ENCODE measurements around the gene PARN.
"Not testable (repeated sequence)": the region's sequence is repeated elsewhere in the genome, so short reads cannot be mapped to it uniquely, and the experiment has no call there.

The PARN gene

GRCh38 chr16:14407786-14408399 is 222.2 kb downstream of the PARN start:
- Histone ChIP-seq H3K79me2 (no peaks in the 10 kb centered on the region), H3K9me3 (ENCODE audit: control insufficient read depth, low read length) (no peaks in the 10 kb centered on the region), H3K4me2 (ENCODE audit: low read length) (no peak overlapping the region), H3K27ac (no peak overlapping the region), H3K4me1 (no peaks in the 10 kb centered on the region), H3K27me3 (ENCODE audit: control insufficient read depth, insufficient read depth, low read length) (no peaks in the 10 kb centered on the region), H3K4me3 (ENCODE audit: low read depth, low read length) (no peak overlapping the region), H2AFZ (no peak overlapping the region), H3K9ac (no peak overlapping the region), H3K36me3 (ENCODE audit: control insufficient read depth, insufficient read depth, low read length) (no peaks in the 10 kb centered on the region)
- no peak for TF ChIP-seq CTCF (IDR thresholded peaks at IDR 0.05)

GRCh38 chr16:14405611-14406537 is 224.2 kb downstream of the PARN start:
- H3K9ac ChIP-seq = no peak overlapping the region
- no peak overlapping the region for H3K4me3 ChIP-seq (ENCODE audit: low read depth, low read length)
- no peaks in the 10 kb centered on the region for H3K9me3 ChIP-seq (ENCODE audit: control insufficient read depth, low read length)
- H3K4me1 ChIP-seq = no peaks in the 10 kb centered on the region
- H3K4me2 ChIP-seq (ENCODE audit: low read length) = no peak overlapping the region
- no peak overlapping the region for H2AFZ ChIP-seq
- H3K36me3 ChIP-seq (ENCODE audit: control insufficient read depth, insufficient read depth, low read length) = no peaks in the 10 kb centered on the region
- no peak for TF ChIP-seq CTCF (IDR thresholded peaks at IDR 0.05)
- no peaks in the 10 kb centered on the region for H3K79me2 ChIP-seq
- H3K27ac ChIP-seq = no peak overlapping the region
- no peaks in the 10 kb centered on the region for H3K27me3 ChIP-seq (ENCODE audit: control insufficient read depth, insufficient read depth, low read length)

GRCh38 chr16:14403001-14403389 is 227.1 kb downstream of the PARN start:
- not testable (repeated sequence) for H3K4me2 ChIP-seq (ENCODE audit: low read length); H3K9me3 ChIP-seq (ENCODE audit: control insufficient read depth, low read length); H2AFZ ChIP-seq; H3K36me3 ChIP-seq (ENCODE audit: control insufficient read depth, insufficient read depth, low read length); H3K79me2 ChIP-seq; H3K27ac ChIP-seq; H3K4me3 ChIP-seq (ENCODE audit: low read depth, low read length); H3K4me1 ChIP-seq; H3K27me3 ChIP-seq (ENCODE audit: control insufficient read depth, insufficient read depth, low read length); H3K9ac ChIP-seq

GRCh38 chr16:14402114-14403000 is 227.7 kb downstream of the PARN start:
- H3K27ac ChIP-seq; H3K9ac ChIP-seq; H3K4me2 ChIP-seq (ENCODE audit: low read length); H3K4me1 ChIP-seq; H3K4me3 ChIP-seq (ENCODE audit: low read depth, low read length); H3K27me3 ChIP-seq (ENCODE audit: control insufficient read depth, insufficient read depth, low read length); H3K79me2 ChIP-seq; H2AFZ ChIP-seq; H3K36me3 ChIP-seq (ENCODE audit: control insufficient read depth, insufficient read depth, low read length); H3K9me3 ChIP-seq (ENCODE audit: control insufficient read depth, low read length): not testable (repeated sequence)

GRCh38 chr16:14401711-14402061 is 228.4 kb downstream of the PARN start:
- H3K9me3 ChIP-seq (ENCODE audit: control insufficient read depth, low read length); H3K4me3 ChIP-seq (ENCODE audit: low read depth, low read length); H3K4me1 ChIP-seq; H2AFZ ChIP-seq; H3K9ac ChIP-seq; H3K27me3 ChIP-seq (ENCODE audit: control insufficient read depth, insufficient read depth, low read length); H3K27ac ChIP-seq; H3K36me3 ChIP-seq (ENCODE audit: control insufficient read depth, insufficient read depth, low read length); H3K79me2 ChIP-seq; H3K4me2 ChIP-seq (ENCODE audit: low read length): not testable (repeated sequence)

- H3K79me2 ChIP-seq; H3K9me3 ChIP-seq (ENCODE audit: control insufficient read depth, low read length); H2AFZ ChIP-seq; H3K27ac ChIP-seq; H3K36me3 ChIP-seq (ENCODE audit: control insufficient read depth, insufficient read depth, low read length); H3K4me1 ChIP-seq; H3K4me2 ChIP-seq (ENCODE audit: low read length); H3K27me3 ChIP-seq (ENCODE audit: control insufficient read depth, insufficient read depth, low read length); H3K9ac ChIP-seq; H3K4me3 ChIP-seq (ENCODE audit: low read depth, low read length): not testable (repeated sequence)
Measured at GRCh38 chr16:14400978-14401710, 228.9 kb downstream of the PARN start.

Data from parathyroid adenoma (tissue), 2 donors.